Measurements from ENCODE around the gene PSORS1C2. TPM values are rescaled to one million over a fixed set of nuclear protein-coding genes. Genes with fewer than 3 reads are reported as not detected.
"Not testable (repeated sequence)": the region's sequence is repeated elsewhere in the genome, so short reads cannot be mapped to it uniquely, and the experiment has no call there.

PSORS1C2 gene
- not detected in 2 replicates for total RNA-seq (2014; rRNA removed; shearing (Covaris generic); ENCODE audit: low replicate concordance)

GRCh38 chr6:31138982-31139381 lies at the start of gene PSORS1C2:
PSORS1C2 (minus strand) TSS chr6:31139066; CDS start chr6:31139026, 40 bp downstream.
- in situ Hi-C loops (cut with HindIII; ENCODE audit: low pct_unique_long_range_greater_than_20kb, low sequenced_read_pairs) = no loop called here
- DNase-seq (ENCODE audit: low read depth) = no peak

- in situ Hi-C loops (cut with HindIII; ENCODE audit: low pct_unique_long_range_greater_than_20kb, low sequenced_read_pairs) = no loop called here
- DNase-seq (ENCODE audit: low read depth) = peak; percentile 98
Observed at GRCh38 chr6:31187780-31188194, 48.9 kb upstream of the PSORS1C2 start.

- in situ Hi-C loops (cut with HindIII; ENCODE audit: low pct_unique_long_range_greater_than_20kb, low sequenced_read_pairs) = no loop called here
- DNase-seq (ENCODE audit: low read depth) = peak; percentile 96
Observed at GRCh38 chr6:31186052-31186734, 47.3 kb upstream of the PSORS1C2 start.

- in situ Hi-C loops (cut with HindIII; ENCODE audit: low pct_unique_long_range_greater_than_20kb, low sequenced_read_pairs) = not testable (repeated sequence)
Observed at GRCh38 chr6:31185695-31186051, 46.8 kb upstream of the PSORS1C2 start.

GRCh38 chr6:31183859-31184258 lies 45.0 kb upstream of the PSORS1C2 start:
- in situ Hi-C loops (cut with HindIII; ENCODE audit: low pct_unique_long_range_greater_than_20kb, low sequenced_read_pairs); DNase-seq (ENCODE audit: low read depth): not testable (repeated sequence)

More at GRCh38 chr6:31185695-31186051, 46.8 kb upstream of the PSORS1C2 start:
- DNase-seq (ENCODE audit: low read depth) = not testable (repeated sequence)

- in situ Hi-C loops (cut with HindIII; ENCODE audit: low pct_unique_long_range_greater_than_20kb, low sequenced_read_pairs) = not testable (repeated sequence)
Observed at GRCh38 chr6:31183287-31183686, 44.4 kb upstream of the PSORS1C2 start.

GRCh38 chr6:31180500-31180899 lies 41.6 kb upstream of the PSORS1C2 start:
- no peak for DNase-seq (ENCODE audit: low read depth)
- in situ Hi-C loops (cut with HindIII; ENCODE audit: low pct_unique_long_range_greater_than_20kb, low sequenced_read_pairs) = no loop called here

More at GRCh38 chr6:31183287-31183686, 44.4 kb upstream of the PSORS1C2 start:
- DNase-seq (ENCODE audit: low read depth) = not testable (repeated sequence)

GRCh38 chr6:31179896-31180295 lies 41.0 kb upstream of the PSORS1C2 start:
- in situ Hi-C loops (cut with HindIII; ENCODE audit: low pct_unique_long_range_greater_than_20kb, low sequenced_read_pairs) = no loop called here
- no peak for DNase-seq (ENCODE audit: low read depth)

- in situ Hi-C loops (cut with HindIII; ENCODE audit: low pct_unique_long_range_greater_than_20kb, low sequenced_read_pairs) = no loop called here
- no peak for DNase-seq (ENCODE audit: low read depth)
Observed at GRCh38 chr6:31179042-31179386, 40.1 kb upstream of the PSORS1C2 start.

GRCh38 chr6:31178143-31179041 lies 39.5 kb upstream of the PSORS1C2 start:
- in situ Hi-C loops (cut with HindIII; ENCODE audit: low pct_unique_long_range_greater_than_20kb, low sequenced_read_pairs) = no loop called here
- no peak for DNase-seq (ENCODE audit: low read depth)

- in situ Hi-C loops (cut with HindIII; ENCODE audit: low pct_unique_long_range_greater_than_20kb, low sequenced_read_pairs) = no loop called here
- DNase-seq (ENCODE audit: low read depth) = no peak
Observed at GRCh38 chr6:31175971-31176370, 37.1 kb upstream of the PSORS1C2 start.

- in situ Hi-C loops (cut with HindIII; ENCODE audit: low pct_unique_long_range_greater_than_20kb, low sequenced_read_pairs) = no loop called here
- DNase-seq (ENCODE audit: low read depth) = no peak
Observed at GRCh38 chr6:31174378-31174777, 35.5 kb upstream of the PSORS1C2 start.

GRCh38 chr6:31173406-31173805 lies 34.5 kb upstream of the PSORS1C2 start:
- in situ Hi-C loops (cut with HindIII; ENCODE audit: low pct_unique_long_range_greater_than_20kb, low sequenced_read_pairs) = no loop called here
- DNase-seq (ENCODE audit: low read depth) = no peak

GRCh38 chr6:31172973-31173384 lies 34.1 kb upstream of the PSORS1C2 start:
- in situ Hi-C loops (cut with HindIII; ENCODE audit: low pct_unique_long_range_greater_than_20kb, low sequenced_read_pairs) = no loop called here
- no peak for DNase-seq (ENCODE audit: low read depth)

- DNase-seq (ENCODE audit: low read depth) = no peak
- in situ Hi-C loops (cut with HindIII; ENCODE audit: low pct_unique_long_range_greater_than_20kb, low sequenced_read_pairs) = no loop called here
Observed at GRCh38 chr6:31171931-31172905, 33.4 kb upstream of the PSORS1C2 start.

GRCh38 chr6:31170987-31171671 lies 32.3 kb upstream of the PSORS1C2 start:
- no peak for DNase-seq (ENCODE audit: low read depth)
- in situ Hi-C loops (cut with HindIII; ENCODE audit: low pct_unique_long_range_greater_than_20kb, low sequenced_read_pairs) = no loop called here

- DNase-seq (ENCODE audit: low read depth) = no peak
- in situ Hi-C loops (cut with HindIII; ENCODE audit: low pct_unique_long_range_greater_than_20kb, low sequenced_read_pairs) = no loop called here
Observed at GRCh38 chr6:31170600-31170881, 31.7 kb upstream of the PSORS1C2 start, which contains the start of gene POU5F1. POU5F1 (minus strand) TSS chr6:31170682; CDS start chr6:31170620, 62 bp downstream.

All from Caki2 (cell line).